ENCODE results near the gene OR2L3.
"Not testable (repeated sequence)": the region's sequence is repeated elsewhere in the genome, so short reads cannot be mapped to it uniquely, and the experiment has no call there.

The OR2L3 gene

GRCh38 chr1:248029770-248030169 is 16.9 kb upstream of the OR2L3 start, which contains the start of gene OR2L2:
TSS of gene OR2L2 (plus strand) at chr1:248030070. CDS start at chr1:248038268, 8,198 bp downstream.
- no peak within 1 kb of the TSS for H3K4me3 ChIP-seq (ENCODE audit: low read depth, low read length)
- no peak for TF ChIP-seq CTCF (IDR thresholded peaks at IDR 0.05; ENCODE audit: low read depth, low read length)
- DNase-seq (ENCODE audit: low read depth, low spot score), result no peak
- in situ Hi-C loops (cut with HindIII; ENCODE audit: low sequenced_read_pairs), result no loop called here

- in situ Hi-C loops (cut with HindIII; ENCODE audit: low sequenced_read_pairs), result no loop called here
- H3K4me3 ChIP-seq (ENCODE audit: low read depth, low read length), result no peak overlapping the region
- no peak for TF ChIP-seq CTCF (IDR thresholded peaks at IDR 0.05; ENCODE audit: low read depth, low read length)
- DNase-seq (ENCODE audit: low read depth, low spot score), result no peak
Measured at GRCh38 chr1:248045209-248045608, 1.4 kb upstream of the OR2L3 start.

- no peak for TF ChIP-seq CTCF (IDR thresholded peaks at IDR 0.05; ENCODE audit: low read depth, low read length)
- no peak for DNase-seq (ENCODE audit: low read depth, low spot score)
- H3K4me3 ChIP-seq (ENCODE audit: low read depth, low read length), result no peak overlapping the region
- in situ Hi-C loops (cut with HindIII; ENCODE audit: low sequenced_read_pairs), result no loop called here
Measured at GRCh38 chr1:248047008-248047407, 372 bp downstream of the OR2L3 start.

GRCh38 chr1:248054671-248055070 is 8.0 kb downstream of the OR2L3 start:
- TF ChIP-seq CTCF (IDR thresholded peaks at IDR 0.05; ENCODE audit: low read depth, low read length), result no peak
- in situ Hi-C loops (cut with HindIII; ENCODE audit: low sequenced_read_pairs), result no loop called here
- H3K4me3 ChIP-seq (ENCODE audit: low read depth, low read length), result no peak overlapping the region
- DNase-seq (ENCODE audit: low read depth, low spot score), result no peak

GRCh38 chr1:248055261-248055660 is 8.6 kb downstream of the OR2L3 start:
- DNase-seq (ENCODE audit: low read depth, low spot score), result no peak
- H3K4me3 ChIP-seq (ENCODE audit: low read depth, low read length), result no peak overlapping the region
- TF ChIP-seq CTCF (IDR thresholded peaks at IDR 0.05; ENCODE audit: low read depth, low read length), result no peak
- in situ Hi-C loops (cut with HindIII; ENCODE audit: low sequenced_read_pairs), result no loop called here

- no peak for DNase-seq (ENCODE audit: low read depth, low spot score)
- no peak overlapping the region for H3K4me3 ChIP-seq (ENCODE audit: low read depth, low read length)
- in situ Hi-C loops (cut with HindIII; ENCODE audit: low sequenced_read_pairs), result no loop called here
- TF ChIP-seq CTCF (IDR thresholded peaks at IDR 0.05; ENCODE audit: low read depth, low read length), result no peak
Measured at GRCh38 chr1:248065071-248065470, 18.4 kb downstream of the OR2L3 start.

- H3K4me3 ChIP-seq (ENCODE audit: low read depth, low read length), result no peak overlapping the region
- in situ Hi-C loops (cut with HindIII; ENCODE audit: low sequenced_read_pairs), result no loop called here
- no peak for TF ChIP-seq CTCF (IDR thresholded peaks at IDR 0.05; ENCODE audit: low read depth, low read length)
- DNase-seq (ENCODE audit: low read depth, low spot score), result no peak
Measured at GRCh38 chr1:248065604-248066003, 19.0 kb downstream of the OR2L3 start.

- DNase-seq (ENCODE audit: low read depth, low spot score); H3K4me3 ChIP-seq (ENCODE audit: low read depth, low read length); in situ Hi-C loops (cut with HindIII; ENCODE audit: low sequenced_read_pairs): not testable (repeated sequence)
Measured at GRCh38 chr1:248083864-248084263, 37.2 kb downstream of the OR2L3 start.
